Retinal pigment epithelial cell (primary cell): ENCODE data around the gene PAQR9.
A peak's percentile ranks its signal among the peaks of the same experiment; 100 is the strongest.

Source experiments
- DNase-seq: peaks from one replicate; pipeline ENCODE4 v3.0.0-alpha.2; 2010; ENCODE audit warnings: low read depth
- H3K4me3 ChIP-seq: 2 replicates; pipeline ENCODE4 v1.5.1; 2011; ENCODE audit warnings: mild to moderate bottlenecking, low read length, control low read depth, moderate library complexity
- CTCF ChIP-seq: conservative IDR thresholded peaks from 2 replicates; pipeline ENCODE4 v1.5.1; 2011; ENCODE audit warnings: low read depth, low read length, control low read depth, inconsistent platforms

Gene PAQR9

GRCh38 chr3:142943870-142944269, 19.6 kb downstream of the PAQR9 start:
- no peak for TF ChIP-seq CTCF
- no peak overlapping the region for H3K4me3 ChIP-seq

GRCh38 chr3:142943349-142943748, 20.1 kb downstream of the PAQR9 start:
- no peak for TF ChIP-seq CTCF
- no peak for DNase-seq
- no peak overlapping the region for H3K4me3 ChIP-seq

More at GRCh38 chr3:142943870-142944269, 19.6 kb downstream of the PAQR9 start:
- DNase-seq = no peak

GRCh38 chr3:142941373-142942123, 21.9 kb downstream of the PAQR9 start:
- TF ChIP-seq CTCF = no peak
- H3K4me3 ChIP-seq = no peak overlapping the region
- DNase-seq = no peak

- TF ChIP-seq CTCF = no peak
- no peak for DNase-seq
- no peak overlapping the region for H3K4me3 ChIP-seq
Measured at GRCh38 chr3:142940472-142940871, 23.0 kb downstream of the PAQR9 start.

- no peak for TF ChIP-seq CTCF
- DNase-seq = peak; percentile 66
- no peak overlapping the region for H3K4me3 ChIP-seq
Measured at GRCh38 chr3:142940000-142940399, 23.5 kb downstream of the PAQR9 start.

GRCh38 chr3:142935963-142936362, 27.5 kb downstream of the PAQR9 start:
- DNase-seq = no peak
- no peak for TF ChIP-seq CTCF
- H3K4me3 ChIP-seq = no peak overlapping the region

GRCh38 chr3:142934887-142935269, 28.6 kb downstream of the PAQR9 start:
- no peak for TF ChIP-seq CTCF
- DNase-seq = no peak

More at GRCh38 chr3:142934887-142935269, 28.6 kb downstream of the PAQR9 start:
- no peak overlapping the region for H3K4me3 ChIP-seq
